GM18909 (cell line): ENCODE data around the gene PCLO.
"Not testable (repeated sequence)": the region's sequence is repeated elsewhere in the genome, so short reads cannot be mapped to it uniquely, and the experiment has no call there.

ENCODE experiments used
- ATAC-seq: cut with Tn5 transposase; IDR thresholded peaks from one replicate; pipeline ENCODE4 v1.9.1; 2021; ENCODE audit warnings: mild to moderate bottlenecking; ENCODE audit not compliant: unreplicated experiment, poor library complexity

PCLO gene

DNA sequence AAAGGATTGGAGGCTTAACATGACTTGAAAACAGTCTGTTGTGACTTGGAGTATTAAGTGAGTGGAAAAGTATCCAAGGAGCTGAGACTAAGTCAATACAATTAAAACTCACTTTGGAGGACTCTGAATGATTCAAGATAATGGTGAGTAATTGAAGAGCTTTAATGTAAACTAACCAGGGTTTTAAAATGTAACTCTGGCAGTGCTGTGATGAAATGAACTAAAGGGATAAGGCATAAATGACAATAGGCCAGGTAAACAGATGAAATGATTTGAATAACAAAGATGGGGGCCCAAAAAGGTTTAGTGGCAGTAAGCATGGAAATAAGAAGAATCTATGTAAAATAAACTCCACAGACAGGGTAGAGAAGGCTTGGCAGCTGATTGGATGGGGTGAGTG lies 402.6 kb downstream of the PCLO start:
- no peak for ATAC-seq

DNA sequence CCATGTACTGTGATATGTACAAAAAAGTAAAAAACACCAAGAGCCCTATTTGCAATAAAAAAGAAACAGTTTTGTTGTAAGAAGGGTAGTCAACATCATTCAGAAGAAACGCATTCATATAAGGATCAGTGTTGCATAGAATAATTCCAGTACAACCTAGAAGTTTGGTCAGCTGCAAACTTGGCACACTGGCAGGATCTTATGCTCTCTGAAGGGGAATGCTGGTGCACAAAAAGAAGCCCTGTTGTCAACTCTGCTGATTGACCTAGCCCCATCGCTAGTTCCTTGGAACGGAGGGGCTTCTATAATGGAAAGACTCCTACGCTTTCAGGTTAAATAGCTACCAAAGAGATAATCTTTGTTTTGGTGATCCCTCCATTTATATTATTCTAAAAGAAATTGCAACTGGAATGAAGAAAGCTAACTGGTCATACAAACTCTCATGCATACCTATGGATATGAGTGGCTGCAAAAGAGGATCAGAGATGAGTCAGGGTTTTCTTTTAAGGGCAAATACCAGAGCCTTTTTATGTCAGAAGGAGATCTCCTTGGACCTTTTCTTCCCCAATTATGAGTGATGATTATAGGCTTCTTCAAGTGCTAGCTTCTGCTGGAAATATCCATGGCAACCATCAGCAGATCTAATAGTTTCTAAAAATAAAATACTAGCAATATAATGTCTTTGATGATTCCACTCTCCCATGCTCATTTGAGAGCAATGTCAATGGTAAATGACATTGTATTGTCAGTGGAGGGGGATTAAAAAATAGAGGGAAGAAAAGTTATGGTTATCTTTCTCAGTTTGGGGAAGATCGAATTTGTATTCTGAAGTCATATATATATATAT lies 406.8 kb downstream of the PCLO start:
- no peak for ATAC-seq

DNA sequence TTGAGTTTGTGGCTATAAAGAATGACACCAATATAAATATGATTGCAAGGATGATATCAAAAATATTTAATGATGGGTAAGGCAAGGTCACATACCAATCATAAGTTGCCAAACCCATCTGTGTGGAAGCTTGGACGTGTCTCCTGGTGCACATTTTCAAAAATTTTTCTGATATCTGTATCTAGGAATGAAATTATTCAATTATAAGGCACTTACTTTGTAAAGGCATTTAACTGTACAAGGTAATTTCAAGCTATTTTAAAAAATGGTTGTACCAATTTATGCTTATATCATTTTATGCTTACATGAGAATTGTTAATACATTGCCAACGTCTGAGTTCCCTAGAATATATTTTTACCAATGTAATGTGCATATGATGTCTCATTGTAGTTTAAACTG lies 412.7 kb downstream of the PCLO start:
- no peak for ATAC-seq

- no peak for ATAC-seq
Measured at GRCh38 chr7:82745820-82746219, 416.9 kb downstream of the PCLO start.

DNA sequence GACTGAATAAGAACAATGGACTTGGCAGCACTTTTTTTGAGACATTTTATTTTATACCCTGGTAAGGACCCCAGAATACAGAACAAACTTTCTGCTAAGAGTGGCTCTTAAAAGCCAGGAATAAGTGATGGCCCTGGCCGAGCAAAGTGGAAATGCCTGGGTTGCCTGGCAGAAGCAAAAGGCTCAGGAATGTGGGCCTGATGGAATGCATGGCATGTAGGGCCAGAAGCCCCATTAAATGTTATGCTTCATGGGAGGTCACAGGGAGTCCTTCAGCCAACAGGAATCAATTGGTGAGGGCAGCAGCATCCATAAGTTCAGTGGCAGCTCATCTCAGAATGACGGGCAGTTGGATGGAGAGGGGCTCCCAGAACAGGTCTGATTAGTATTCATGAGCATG lies 417.6 kb downstream of the PCLO start:
- no peak for ATAC-seq

- ATAC-seq: no peak
Measured at GRCh38 chr7:82742163-82742562, 420.5 kb downstream of the PCLO start.

- no peak for ATAC-seq
Measured at GRCh38 chr7:82741493-82741892, 421.2 kb downstream of the PCLO start.

DNA sequence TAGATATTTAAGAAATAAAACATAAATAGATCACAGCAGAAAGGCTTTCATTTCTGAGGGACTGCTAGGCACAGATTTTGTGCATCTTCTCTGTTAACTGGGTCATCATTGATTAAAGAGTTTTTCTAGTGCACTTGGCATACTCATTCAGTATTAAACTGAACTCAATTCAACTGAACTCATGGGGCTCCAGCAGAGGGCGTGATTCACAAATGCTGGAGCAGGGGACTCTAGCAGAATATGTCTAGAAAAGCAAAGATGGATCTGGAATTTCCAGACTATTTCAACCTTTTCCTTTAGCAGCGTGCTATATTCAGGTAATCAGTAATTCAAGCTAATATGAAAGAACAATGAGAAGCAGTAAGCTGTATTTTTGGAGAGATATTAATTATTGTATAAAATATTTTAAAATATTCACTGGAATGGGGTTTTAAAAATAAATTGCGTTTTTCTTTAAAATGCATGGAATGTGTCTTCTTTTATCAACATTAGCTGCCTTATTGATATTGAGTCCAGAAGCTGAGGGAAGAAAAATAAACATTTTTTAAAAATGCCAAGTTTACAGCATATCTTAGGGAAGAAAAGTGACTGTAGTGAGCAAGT lies 422.3 kb downstream of the PCLO start:
- ATAC-seq: no peak

DNA sequence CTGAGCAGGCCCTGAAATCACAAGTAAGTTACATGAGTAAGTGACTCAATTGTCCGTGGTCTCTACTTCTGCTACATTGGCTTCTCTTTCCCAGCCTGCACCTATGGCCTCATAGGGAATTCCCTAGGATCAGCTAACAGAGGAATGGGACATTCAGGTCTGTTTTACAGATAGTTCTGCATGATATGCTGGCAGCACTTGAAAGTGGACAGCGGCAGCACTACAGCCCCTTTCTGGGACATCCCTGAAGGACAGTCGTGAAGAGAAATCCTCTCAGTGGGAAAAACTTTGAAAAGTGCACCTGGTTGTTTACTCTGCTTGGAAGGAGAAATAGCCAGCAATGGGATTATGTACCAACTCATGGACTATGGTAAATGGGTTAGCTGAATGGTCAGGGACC lies 426.1 kb downstream of the PCLO start:
- ATAC-seq: no peak

DNA sequence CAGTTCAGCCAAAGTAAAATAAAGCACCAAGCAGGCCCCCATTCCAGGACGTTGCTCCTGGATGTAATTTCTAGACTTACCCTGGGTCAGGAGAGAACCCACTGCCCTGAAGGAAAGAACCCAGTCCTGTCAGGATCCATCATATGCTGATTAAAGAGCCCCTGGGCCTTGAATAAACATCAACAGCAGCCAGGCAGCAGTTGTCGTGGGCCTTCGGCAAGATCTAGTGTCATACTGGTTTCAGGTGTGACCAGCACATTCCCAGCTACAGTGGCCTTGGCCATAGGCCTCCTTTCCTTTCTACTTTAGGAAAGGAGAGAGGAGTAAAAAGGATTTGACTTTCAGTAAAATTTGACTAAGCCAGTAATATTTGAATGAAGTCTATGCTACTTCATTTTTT lies 430.0 kb downstream of the PCLO start:
- ATAC-seq: no peak

GRCh38 chr7:82729172-82730030 lies 433.3 kb downstream of the PCLO start:
- no peak for ATAC-seq

DNA sequence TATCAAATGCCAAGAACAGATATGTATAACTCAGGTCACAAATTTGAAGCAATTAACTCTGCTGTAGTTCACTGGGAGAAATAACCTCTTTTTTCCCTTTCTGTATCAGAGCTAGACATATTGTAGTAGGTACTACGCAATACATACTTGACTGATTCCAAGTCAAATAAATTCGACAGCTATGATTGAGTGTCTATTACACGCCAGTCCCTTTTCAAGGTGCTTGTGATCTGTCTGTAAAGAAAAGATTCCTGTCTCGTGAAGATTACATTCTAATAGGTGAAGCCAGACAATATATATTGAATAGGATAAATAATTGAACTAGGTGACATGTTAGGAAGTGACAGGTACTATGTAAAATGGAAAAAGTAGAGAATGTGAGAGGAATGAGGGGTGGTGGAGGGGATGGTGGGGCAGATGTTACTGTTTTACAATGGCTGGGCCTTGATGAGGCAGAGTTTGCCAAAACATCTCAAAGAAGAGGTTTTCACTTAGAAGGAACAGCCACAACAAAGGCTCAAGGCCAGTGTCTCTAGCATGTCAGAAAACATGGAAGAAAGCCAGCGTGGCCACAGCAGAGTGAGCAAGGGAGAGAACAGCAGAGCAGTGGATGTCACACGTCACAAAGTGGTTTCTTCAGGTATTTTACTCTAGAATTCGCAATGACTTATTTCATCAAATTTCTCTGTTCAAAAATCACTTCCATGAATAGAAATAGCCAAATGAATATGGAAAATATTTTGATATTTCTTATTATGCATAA lies 436.5 kb downstream of the PCLO start:
- ATAC-seq: no peak

DNA sequence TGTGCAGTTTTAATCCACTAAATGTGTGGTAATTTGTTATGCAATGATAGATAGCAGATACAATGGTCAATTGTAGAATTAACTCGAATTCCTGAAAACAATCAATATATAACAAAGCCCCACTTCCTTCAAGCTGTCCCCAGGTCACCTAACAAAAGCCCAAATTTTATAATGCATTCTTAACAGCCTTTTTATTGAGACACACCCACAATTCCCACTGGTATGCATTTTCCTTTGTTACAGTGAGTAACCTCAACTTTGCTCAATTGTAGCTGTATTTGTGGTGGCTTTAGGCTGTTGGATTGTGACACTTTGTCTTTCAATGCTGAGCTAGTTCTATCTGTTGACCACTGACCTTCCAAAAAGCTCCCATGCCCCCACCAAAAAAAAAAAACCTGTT lies 439.3 kb downstream of the PCLO start:
- ATAC-seq: no peak

DNA sequence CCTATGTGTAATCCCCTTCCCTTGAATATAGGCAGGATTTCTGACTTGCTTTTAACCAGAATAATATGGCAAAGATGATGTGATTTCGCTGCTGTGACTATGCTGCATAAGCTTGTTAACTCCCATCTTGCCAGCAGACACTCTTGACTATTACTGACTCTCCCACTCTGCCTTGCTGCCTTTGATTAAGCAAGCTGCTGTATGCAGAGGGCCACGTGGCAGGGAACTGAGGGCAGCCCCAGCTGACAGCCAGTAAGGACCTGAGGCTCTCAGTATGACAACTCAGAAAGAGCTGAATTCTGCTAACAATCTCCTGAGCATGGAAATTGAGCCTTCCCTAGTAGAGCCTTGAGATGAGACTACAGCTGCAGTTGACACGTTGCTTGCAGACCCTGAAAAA lies 439.7 kb downstream of the PCLO start:
- no peak for ATAC-seq

DNA sequence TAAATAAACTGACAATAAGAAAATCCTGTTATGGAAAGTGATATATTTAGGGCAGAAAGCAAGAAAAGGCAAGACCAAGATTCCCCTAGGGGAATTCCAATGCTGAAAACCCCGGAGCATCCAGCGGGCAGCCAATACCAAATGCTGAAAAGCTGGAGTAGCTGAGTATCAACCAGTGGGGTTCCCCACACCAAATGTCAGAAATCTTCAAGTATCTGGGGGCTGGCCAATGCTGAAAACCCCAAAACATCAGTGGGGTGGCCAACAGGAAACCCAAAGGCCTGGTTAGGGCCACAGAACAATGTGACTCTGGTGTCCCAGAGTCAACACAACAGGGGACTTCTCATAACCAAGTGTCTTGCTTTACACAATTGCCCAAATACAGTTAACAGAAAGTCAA lies 447.3 kb downstream of the PCLO start:
- ATAC-seq: no peak

DNA sequence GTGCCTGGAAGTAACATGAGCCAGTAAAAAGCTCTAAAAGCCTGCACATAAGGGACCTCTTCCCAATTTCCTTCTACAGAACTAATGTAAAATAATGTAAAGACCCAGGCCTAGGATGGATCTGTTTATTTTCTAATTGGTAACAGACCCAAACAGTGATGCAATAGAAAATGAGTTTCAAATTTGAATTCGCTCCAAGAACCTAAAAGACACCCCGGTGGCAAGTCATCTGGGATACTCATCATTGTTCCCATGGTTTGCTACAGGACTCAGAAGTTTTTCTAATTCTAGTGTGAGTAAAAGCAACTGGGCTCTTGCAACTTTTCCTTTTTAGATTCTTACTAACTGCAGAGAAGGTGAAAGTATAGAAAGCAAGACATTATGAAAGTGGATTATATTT lies 447.8 kb downstream of the PCLO start:
- no peak for ATAC-seq

- ATAC-seq: no peak
Measured at GRCh38 chr7:82713506-82713905, 449.2 kb downstream of the PCLO start.

DNA sequence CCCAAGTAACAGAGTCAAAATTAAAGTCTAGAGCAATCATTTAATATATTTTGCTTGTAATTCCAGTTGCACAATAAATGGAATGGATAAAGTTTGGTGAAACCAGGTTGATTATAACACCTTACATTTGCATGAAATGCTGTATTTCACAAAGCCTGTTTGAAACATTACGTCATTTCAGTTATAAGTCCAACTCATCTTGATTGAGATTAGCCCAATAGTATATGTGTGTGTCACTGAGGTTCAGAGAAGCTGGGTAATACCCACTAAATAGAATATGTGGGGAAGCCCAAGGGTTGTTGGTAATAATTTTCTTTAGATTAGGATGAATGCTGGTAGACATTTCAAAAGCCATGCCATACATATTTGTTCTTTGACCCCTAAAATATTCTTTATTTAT lies 456.3 kb downstream of the PCLO start:
- not testable (repeated sequence) for ATAC-seq

DNA sequence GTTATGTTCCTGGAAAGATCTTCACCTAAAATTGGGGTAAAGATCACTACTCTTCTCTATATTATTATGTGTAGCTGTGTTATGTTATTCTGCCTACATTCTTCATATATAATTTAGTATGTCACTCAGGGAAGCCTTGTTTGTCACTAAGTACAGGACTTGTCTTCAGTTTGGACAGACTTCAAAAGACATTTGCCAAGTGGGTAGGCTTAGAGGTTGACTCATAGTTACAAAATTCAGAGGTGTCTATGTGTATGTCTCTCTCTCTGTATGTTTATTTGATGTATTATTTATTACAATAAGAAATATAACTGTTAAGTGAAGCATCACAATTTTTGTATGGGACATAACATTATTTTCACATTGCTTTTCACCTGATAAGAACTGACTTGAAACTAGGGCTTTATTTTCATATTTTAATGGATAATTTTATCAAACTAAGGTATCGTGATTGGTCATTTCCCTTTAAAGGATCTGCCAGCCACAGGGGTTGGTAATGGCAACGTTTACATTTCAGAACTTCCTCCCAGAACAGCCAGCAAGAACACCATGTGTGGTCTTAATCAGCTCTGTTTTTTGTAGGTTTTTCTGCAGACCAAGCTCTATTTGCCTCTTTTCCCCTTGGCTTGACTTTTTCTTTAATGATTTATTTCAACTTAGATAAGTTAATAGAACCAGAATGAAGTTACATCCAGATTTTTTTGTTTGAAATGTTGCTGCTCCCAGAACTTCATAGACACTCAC lies 457.0 kb downstream of the PCLO start:
- ATAC-seq: no peak

DNA sequence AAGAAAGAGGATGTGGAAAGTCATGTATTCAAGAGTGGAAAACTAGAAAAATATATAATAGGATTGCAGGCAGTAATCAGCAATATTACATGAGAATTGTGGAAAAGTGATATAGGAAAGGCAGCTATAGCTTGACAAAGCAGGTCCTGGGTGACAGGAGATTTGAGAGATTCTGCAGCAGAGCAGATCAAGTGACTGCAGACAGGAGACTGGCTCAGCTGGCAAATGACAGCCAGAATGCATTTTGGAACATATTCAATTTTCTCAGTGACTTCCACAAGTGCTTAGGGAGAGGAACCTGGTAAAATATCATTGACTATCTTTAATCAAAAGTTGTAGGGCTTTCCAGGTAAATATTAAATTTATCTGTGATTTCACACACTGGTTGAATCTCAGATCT lies 458.6 kb downstream of the PCLO start:
- ATAC-seq: no peak
